ENCODE data around the gene EPHA10.

The EPHA10 gene

DNA sequence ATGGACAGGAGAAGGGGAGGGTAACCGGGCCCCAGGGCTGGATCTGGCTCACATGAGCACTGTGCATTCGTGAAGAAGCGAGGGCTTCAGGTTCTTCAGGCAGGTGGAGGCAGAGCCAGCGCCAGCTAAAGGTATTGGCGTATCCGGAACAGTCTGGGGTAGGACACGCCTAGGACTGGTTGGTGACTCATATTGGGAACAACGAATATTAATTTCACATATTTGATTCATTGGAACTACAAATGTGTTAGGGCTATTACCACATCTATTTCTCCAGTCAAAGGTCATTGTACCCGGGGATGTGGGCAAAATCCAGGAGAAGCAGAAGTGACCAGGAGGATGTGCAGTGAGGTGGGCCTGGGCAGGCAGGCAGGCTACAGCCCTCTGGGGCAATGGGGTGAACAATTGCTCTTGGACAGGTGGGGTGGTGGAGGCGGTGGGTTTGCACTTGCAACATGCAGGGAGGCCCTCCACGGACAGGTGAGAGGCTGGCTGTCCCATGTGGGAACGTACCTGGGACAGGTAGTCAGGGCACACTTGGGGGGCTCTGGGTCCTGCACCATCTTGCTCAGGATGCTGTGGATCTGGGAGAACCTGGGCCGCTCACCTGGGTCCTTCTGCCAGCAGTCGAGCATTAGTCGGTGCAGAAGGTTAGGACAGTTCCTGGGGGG lies 45.9 kb downstream of the EPHA10 start:
- DNase-seq (ENCODE audit: low read depth), result no peak
- TF ChIP-seq, protein P1, sequence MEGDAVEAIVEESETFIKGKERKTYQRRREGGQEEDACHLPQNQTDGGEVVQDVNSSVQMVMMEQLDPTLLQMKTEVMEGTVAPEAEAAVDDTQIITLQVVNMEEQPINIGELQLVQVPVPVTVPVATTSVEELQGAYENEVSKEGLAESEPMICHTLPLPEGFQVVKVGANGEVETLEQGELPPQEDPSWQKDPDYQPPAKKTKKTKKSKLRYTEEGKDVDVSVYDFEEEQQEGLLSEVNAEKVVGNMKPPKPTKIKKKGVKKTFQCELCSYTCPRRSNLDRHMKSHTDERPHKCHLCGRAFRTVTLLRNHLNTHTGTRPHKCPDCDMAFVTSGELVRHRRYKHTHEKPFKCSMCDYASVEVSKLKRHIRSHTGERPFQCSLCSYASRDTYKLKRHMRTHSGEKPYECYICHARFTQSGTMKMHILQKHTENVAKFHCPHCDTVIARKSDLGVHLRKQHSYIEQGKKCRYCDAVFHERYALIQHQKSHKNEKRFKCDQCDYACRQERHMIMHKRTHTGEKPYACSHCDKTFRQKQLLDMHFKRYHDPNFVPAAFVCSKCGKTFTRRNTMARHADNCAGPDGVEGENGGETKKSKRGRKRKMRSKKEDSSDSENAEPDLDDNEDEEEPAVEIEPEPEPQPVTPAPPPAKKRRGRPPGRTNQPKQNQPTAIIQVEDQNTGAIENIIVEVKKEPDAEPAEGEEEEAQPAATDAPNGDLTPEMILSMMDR (IDR thresholded peaks at IDR 0.05; ENCODE audit: low read depth, low read length, missing control alignments), result no peak
- H3K4me3 ChIP-seq (ENCODE audit: low read depth, low read length), result no peak overlapping the region

DNA sequence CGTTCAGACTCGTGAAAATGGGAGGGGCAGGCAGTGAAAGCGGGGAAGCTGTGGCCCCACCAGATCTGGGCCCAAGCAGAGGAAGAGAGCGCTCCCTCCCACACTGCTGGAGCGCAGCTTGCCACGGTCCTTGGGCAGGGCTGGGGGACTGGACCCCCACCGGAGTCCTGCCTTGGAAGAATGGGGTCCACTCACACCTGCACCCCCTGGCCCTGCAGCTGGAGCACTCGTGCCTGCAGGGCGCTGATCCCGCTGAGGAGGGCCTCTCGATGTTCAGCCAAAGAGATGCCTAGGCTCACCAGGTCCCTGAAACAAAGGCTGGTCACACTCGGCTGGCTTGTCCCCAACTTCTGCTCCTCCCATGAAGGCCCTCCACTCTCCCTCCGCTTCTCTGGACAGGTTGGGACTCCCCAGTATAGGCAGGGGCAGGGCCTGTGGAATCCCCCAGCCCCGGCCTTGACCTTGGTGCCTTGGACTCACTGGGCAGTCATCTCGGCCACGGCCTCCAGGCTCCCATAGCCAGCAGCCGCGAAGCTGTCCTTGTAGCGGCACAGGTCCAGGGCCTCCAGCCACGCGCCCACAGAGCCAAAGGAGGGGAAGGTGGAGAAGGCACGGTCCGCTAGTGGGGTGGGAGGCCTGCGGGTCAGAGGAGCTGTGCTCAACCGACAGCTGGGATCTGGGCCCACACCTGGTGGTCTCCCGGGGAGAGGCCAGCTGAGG lies 46.6 kb downstream of the EPHA10 start:
- TF ChIP-seq, protein P1 (IDR thresholded peaks at IDR 0.05; ENCODE audit: low read depth, low read length, missing control alignments), result no peak
- no peak for DNase-seq (ENCODE audit: low read depth)
- H3K4me3 ChIP-seq (ENCODE audit: low read depth, low read length), result no peak overlapping the region

DNA sequence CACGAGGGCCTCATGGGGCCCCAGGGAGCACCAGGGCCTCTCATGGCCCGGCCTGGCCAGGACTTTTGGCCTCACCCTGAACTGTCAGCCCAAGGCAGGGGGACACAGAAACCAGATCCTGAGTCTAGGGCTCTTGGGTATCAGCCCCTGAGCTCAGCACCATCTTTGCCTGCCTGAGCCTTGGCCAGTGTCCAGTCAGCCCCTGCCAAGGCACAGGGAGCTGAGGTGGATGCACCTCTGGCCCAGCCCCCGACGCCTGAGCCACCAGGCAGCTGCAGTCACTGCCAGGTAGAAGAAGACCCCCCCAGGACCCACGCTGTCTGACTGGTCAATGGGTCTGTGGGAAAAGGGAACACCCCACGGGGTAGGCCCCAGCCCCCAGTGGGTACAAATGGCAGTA lies 47.3 kb downstream of the EPHA10 start:
- H3K4me3 ChIP-seq (ENCODE audit: low read depth, low read length), result no peak overlapping the region
- DNase-seq (ENCODE audit: low read depth), result no peak
- TF ChIP-seq, protein P1 (IDR thresholded peaks at IDR 0.05; ENCODE audit: low read depth, low read length, missing control alignments), result no peak

DNA sequence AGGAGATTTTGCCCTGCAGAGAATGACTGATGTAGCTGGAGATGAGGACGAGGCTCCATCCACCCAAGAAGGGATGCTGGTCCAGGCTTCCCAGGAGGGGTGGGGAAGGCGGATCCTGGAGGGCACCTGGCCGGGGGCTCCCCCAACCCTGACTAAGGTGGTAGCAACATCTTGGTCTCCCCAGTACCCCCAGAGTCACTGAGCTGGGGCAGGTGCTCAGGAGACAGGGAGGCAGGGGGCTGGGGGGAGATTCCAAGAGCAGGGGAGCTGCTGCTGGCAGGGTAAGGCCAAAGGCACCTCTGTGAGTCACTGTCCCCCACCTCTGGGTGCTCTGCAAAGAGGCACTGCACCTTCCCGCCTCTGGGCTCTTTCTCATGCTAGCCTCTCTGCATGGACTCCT lies 48.6 kb downstream of the EPHA10 start:
- no peak for DNase-seq (ENCODE audit: low read depth)
- H3K4me3 ChIP-seq (ENCODE audit: low read depth, low read length), result no peak overlapping the region
- TF ChIP-seq, protein P1 (IDR thresholded peaks at IDR 0.05; ENCODE audit: low read depth, low read length, missing control alignments), result no peak

DNA sequence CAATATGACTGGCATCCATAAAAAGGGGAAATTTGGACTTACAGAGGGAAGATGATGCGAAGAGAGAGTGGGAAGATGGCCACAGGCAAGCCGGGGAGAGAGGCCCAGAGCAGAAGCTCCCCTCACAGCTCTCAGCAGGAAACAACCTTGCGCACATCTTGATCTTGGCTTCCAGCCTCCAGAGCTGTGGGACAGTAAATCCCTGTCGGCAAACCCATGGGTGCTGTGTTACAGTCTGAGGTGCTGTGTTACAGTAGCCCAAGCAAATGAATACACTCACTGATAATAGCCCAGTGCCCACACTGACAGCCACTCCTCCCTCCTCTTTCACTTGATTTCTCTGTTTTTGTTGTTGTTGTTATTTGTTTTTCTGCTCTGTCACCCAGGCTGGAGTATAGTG lies 50.2 kb downstream of the EPHA10 start:
- H3K4me3 ChIP-seq (ENCODE audit: low read depth, low read length), result no peak overlapping the region
- DNase-seq (ENCODE audit: low read depth), result no peak
- TF ChIP-seq, protein P1 (IDR thresholded peaks at IDR 0.05; ENCODE audit: low read depth, low read length, missing control alignments), result no peak

DNA sequence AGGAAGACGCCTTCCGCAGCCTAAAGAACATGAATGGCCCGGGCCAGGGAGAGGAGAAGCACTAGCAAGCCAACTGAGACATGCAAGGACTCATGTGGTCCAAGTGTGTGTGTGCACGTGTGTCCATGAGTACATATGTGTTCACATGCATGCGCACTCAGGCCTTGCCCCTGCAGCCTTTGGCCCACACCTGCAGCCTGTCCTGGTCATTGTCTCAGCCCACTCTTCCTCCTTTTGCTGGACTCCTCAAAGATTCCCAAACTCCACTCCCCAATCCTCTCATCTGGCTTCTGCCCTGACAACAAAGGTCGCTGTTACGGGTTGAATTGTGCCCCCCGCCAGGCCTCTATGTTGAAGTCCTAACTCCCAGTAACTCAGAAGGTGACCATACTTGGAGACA lies 50.7 kb downstream of the EPHA10 start:
- no peak for DNase-seq (ENCODE audit: low read depth)
- no peak overlapping the region for H3K4me3 ChIP-seq (ENCODE audit: low read depth, low read length)
- TF ChIP-seq, protein P1 (IDR thresholded peaks at IDR 0.05; ENCODE audit: low read depth, low read length, missing control alignments), result no peak

DNA sequence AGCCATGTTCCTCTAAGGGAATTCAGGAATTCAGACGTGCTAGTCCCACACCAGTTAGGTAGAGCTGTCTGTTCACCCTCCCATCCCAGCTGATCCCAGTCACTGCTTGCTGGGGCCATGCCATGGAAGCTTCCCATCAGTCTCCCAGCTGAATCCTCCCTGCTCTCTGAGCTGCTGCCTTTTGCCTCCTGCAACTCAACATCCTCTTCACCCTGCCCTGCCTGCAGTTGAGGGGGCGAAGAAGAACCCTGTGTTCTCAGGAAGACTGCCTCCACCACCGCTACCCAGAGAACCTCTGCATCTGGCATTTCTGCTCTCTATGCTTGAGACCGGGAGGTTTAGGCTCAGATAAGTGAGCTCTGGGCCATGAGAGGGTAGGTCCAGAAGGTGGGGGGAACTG lies 56.4 kb downstream of the EPHA10 start:
- no peak for DNase-seq (ENCODE audit: low read depth)
- TF ChIP-seq, protein P1 (IDR thresholded peaks at IDR 0.05; ENCODE audit: low read depth, low read length, missing control alignments), result no peak

More for the DNA sequence above, 56.4 kb downstream of the EPHA10 start:
- H3K4me3 ChIP-seq (ENCODE audit: low read depth, low read length), result no peak overlapping the region

Measured in GM12864 (cell line).